Smooth muscle cell of the brain vasculature (primary cell): ENCODE data around the gene FANCD2OS.
"Not testable (repeated sequence)": the region's sequence is repeated elsewhere in the genome, so short reads cannot be mapped to it uniquely, and the experiment has no call there.

Experiments
- DNase-seq: peaks from one replicate; pipeline ENCODE4 v3.0.0-alpha.2; 2012; ENCODE audit warnings: low read depth, low spot score

Gene FANCD2OS, protein sequence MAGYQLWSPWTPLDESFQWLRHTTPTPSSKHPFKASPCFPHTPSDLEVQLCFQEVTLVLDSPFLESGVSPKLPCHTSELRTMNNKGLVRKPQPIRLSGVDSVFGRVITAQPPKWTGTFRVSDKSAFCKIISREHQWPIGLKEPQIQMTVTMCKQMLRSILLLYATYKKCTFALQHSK

DNA sequence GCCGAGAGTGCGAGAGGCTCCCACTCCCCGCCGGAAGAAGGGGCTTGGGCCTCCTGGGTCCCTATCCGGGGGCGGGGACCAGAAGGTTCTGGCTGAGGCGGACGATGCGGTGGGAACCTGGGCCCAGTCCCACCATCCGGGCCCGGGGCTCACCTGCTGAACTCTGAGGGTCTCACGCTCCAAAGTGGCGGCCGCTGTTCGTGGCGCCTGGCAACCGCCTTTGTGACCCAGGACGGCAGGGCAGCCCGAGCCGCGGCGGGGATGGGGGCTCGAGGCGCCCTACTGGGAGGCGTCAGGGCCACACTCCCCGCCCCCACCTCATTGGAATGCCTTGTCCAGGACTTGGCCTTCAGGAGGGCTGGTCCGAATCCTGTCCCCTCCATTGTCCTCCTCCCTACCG, at the start of gene FANCD2OS:
FANCD2OS (minus strand) TSS at position 165 of the 400 bp plus-strand sequence. CDS start 3,481 bp downstream, outside the sequence.
- DNase-seq = no peak

DNA sequence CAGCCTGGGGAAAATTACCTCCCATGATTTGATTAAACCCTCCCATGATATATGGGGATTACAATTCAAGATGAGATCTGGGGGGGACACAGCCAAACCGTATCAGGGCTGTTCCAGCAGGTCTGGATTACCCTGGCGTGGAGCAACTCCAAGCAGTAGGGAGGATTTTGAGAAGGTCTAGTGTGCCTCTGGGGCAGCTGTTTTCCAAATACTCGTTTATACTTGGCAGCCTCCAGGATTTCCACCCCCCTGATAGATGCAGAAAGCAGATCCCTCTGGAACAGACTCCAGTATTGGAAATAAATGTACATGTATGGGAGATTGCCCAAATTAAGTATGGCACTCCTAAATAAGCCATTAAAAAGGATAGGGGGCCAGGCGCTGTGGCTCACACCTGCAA, 49.0 kb upstream of the FANCD2OS start:
- DNase-seq = no peak

DNA sequence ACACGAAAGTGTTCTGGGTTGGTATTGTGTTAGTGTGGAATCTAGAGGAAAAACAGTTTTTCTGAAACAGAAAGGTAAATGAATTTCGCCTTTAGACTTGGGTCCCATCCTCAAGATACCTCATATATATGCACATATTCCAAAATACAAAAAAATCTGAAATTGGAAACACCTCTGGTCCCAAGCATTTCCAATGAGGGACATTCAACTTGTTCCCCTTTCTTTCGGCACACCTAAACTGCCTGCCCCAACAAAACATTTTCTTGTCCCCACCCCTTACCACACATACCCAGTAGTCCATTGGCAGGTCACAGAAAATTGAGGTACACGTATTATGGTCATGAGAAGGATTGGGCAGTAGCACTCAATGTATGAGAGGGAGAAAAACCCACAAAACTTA, 47.6 kb upstream of the FANCD2OS start:
- DNase-seq = no peak

DNA sequence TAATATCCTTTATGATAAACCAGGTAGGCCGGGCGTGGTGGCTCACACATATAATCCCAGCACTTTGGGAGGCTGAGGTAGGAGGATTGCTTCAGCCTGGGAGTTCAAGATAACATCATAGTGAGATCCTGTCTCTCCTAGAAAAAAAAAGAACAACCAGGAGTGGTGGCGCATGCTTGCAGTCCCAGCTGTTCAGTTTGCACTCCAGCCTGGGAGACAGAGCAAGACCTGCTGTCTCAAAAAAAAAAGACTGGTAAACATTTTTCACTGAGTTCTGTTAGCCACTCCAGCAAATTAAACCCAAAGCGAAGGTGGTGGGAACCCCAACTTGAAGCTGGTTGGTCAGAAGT, 47.0 kb upstream of the FANCD2OS start:
- DNase-seq = no peak

DNA sequence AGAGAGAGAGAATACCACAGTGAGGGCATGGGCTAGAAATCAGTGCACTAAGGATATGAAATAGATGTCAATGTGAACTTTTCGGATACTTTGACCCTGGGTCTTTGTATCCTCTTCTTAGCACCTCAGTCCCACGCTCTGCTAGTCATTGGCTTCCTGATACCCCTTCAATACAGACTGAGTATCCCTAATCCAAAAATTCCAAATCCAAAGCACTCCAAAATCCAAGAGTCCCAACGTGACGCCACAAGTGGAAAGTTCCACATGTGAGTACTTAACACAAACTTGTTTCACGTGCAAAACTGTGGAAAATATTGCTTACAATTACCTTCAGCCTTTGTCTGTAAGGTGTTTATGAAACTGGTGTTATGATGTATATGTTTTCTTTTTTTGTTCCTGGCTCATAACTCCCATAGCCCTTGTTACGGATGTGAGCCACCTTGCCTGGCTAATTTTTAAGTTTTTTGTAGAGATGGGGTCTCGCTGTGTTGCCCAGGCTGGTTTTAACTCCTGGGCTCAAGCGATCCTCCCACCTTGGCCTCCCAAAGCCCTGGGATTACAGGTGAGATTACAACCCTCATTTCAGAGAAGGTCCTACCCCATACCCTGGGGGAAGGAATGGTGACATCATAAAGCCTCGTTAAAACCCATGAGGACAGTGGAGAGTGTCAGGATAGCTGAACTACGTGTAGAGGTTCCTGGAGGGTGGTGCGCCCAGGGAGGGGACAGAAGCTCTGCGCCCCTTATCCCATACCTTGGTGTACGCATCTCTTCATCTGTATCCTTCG, 46.5 kb upstream of the FANCD2OS start:
- no peak for DNase-seq

DNA sequence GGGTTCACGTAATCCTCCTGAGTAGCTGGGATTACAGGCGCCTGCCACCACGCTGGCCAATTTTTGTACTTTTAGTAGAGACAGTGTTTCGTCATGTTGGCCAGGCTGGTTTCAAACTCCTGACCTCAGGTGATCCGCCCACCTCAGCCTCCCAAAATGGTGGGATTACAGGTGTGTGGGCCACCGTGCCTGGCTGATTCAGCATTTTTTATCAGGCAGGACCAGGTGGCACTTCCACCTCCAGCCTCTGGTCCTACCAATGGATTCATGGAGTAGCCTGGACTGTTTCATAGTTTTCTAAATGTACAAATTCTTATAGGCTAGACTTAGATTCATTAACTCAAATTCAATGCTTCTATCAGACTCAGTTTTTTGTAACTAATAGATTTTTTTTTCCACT, 42.9 kb upstream of the FANCD2OS start:
- DNase-seq = no peak

DNA sequence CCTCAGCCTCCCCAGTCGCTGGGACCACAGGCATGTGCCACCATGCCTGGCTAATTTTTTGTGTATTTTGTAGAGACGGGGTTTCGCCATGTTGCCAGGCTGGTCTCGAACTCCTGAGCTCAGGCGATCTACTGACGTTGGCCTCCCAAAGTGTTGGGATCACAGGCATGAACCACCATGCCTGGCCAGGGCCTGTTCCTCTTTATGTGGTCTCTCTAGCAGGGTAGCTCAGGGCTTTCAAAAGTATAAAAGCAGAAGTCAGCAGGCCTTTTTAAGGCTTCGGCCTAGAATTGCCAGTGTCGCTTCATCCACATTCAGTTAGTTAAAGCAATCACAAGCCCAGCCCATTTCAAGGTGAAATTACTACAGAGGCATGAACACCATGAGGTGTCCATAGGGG, 41.2 kb upstream of the FANCD2OS start:
- DNase-seq = no peak

DNA sequence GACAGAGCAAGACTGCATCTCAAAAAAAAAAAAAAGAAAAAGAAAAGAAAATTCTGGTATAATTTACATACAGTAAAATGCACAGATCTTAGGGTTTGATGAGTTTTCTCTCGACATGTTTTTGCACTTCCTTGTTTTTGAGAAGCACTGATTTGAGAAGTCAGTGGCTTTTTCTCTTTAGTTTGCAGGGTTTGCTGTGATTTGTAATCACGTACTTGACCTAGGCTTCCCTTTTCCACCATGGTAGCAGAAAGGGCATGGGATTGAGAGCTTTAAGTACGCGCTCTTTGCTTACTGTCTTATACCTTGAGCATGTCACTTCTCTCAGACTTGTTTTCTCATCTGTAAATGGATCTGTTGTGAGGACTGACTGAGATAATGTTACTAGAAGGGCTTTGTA, 37.6 kb upstream of the FANCD2OS start:
- no peak for DNase-seq

DNA sequence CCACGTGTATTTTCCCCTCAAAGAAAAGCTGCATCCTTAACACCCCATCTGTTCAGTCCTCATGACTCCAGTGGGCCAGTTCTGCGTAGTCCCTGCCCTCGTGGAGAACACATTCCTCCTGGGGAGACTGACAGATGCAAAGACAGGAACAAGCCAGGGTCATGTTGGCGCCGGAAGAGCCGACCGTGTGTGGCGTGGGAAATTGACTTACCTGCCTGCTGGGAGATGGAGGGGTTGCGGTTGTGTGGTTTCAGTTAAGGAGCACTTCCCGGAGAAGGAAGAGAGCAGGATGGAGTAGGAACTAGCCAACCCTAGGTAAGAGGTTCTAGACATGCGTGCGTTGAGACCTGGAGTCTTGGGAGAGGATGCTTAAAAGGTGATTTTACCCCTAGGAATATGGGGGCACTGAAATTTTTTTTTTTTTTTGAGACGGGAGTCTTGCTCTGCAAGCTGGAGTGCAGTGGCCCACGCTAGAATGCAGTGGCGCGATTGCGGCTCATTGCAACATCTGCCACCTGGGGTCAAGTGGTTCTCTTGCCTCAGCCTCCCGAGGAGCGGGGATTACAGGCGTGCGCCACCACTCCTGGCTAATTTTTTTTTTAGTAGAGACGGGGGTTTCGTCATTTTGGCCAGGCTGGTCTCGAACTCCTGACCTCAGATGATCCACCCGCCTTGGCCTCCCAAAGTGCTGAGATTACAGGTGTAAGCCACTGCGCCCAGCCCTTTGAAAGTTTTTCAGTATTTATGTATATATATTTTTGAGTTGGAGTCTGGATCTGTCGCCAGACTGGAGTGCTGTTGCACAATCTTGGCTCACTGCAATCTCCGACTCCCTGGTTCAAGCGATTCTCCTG, 34.9 kb upstream of the FANCD2OS start:
- DNase-seq = no peak

DNA sequence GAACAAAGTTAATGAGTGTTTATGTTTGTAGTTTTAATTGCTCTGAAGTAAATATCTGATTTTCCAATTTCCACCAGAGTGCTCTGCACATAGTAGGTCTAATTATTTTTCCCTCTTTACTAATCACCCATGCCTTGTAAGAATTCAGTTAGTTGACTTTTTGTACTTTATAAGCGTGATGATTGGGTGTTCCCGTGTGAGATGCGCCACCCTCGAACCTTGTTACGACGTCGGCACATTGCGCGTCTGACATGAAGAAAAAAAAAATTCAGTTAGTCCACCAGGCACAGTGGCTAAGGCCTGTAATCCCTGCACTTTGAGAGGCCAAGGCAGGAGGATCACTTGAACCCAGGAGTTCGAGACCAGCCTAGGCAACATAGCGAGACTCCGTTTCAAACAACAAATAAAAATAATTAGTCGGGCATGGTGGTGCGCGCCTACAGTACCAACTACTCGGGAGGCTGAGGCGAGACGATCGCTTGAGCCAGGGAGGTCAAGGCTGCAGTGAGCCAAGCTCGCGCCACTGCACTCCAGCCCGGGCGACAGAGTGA, 33.0 kb upstream of the FANCD2OS start:
- DNase-seq = no peak

DNA sequence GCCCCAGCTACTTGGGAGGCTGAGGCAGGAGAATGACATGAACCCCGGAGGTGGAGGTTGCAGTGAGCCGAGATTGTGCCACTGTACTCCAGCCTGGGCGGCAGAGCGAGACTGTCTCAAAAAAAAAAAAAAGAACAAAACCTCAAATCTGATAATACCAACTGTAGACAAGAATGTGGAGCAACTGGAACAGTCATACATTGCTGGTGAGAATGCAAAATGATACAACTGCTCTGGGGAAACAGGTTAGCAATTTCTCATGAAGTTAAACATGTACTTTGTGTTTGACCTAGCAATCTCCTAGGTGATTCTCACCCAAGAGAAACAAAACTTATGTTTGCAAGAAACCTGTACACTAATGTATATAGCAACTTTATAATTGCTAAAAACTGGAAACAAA, 29.1 kb upstream of the FANCD2OS start:
- DNase-seq = no peak

DNA sequence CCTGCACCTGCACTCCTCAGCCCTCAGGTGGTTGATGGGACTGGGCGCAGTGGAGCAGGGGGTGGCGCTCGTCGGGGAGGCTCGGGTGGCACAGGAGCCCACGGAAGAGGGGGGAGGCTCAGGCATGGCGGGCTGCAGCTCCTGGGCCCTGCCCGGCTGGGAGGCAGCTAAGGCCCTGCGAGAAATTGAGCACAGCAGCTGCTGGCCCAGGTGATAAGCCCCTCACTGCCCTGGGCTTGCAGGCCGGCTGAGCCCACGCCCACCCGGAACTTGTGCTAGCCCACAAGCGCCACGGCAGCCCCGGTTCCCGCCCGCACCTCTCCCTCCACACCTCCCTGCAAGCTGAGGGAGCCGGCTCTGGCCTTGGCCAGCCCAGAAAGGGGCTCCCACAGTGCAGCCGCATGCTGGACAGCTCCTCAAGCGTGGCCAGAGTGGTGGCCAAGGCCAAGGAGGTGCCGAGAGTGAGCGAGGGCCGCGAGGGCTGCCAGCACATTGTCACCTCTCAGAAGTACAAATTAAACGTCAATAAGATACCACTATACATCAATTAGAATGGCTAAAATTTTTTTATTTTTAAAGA, 28.5 kb upstream of the FANCD2OS start:
- no peak for DNase-seq

DNA sequence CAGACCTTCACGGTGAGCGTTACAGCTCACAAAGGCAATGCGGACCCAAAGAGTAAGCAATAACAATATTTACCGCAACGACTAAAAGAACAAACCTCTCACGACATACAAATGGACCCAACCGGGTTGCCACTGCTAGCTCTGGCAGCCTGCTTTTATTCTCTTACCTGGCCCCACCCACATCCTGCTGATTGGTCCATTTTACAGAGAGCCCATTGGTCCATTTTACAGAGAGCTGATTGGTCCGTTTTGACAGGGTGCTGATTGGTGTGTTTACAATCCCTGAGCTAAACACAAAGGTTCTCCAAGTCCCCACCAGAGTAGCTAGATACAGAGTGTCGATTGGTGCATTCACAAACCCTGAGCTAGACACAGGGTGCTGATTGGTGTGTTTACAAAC, 27.8 kb upstream of the FANCD2OS start:
- DNase-seq = not testable (repeated sequence)

DNA sequence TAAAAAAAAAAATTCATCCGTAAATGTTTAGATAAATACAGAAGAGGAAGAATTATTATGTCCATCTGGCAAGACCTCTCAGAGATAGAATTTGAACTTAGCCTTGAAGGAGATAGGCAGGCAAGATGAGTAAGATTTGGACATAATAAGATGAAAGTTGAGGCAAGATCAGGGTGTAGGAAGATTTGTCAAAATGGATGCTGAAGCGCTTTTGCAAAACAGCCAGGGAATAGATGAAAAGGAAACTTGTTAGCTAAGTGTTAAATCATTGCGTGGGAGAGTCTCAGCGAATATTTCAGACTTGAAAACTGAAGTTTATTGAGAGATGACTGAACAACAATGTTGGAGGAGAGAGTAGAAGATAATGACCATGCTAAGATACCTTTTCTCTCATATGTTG, 14.7 kb upstream of the FANCD2OS start:
- no peak for DNase-seq

DNA sequence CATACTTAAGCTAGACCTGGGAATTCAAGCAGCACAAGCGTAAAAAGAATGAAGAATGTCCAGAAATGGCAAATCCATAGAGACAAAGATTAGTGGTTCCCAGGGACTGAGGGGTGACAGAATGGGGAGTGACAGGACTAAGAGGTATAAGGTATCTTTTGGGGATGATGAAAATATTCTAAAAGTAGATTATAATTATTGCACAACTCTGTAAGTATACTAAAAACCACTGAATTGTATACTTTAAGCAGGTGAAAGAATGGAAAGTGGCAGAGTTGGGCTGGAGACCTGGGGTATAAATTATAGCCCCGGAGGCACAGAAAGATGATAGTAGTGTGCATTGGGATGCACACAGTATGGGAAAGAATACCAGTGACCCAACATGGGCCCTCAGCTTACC, 13.0 kb upstream of the FANCD2OS start:
- no peak for DNase-seq

DNA sequence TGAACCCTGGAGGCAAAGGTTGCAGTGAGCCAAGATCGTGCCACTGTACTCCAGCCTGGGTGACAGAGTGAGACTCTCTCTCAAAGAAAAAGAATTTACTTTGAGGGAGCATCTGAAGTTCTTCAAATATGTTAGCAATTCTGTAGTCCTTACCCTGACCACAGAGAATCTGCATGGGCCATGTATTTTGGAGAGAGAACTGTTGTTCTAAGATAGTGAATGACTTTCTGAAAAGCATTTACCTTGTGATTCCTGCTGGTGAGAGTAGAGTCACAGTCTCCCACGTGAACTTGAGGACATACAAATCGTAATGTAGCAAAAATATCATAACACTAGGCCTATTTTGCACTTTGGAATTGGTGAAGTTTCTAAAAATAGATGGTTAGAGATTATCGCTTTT, 11.3 kb upstream of the FANCD2OS start:
- DNase-seq = no peak

DNA sequence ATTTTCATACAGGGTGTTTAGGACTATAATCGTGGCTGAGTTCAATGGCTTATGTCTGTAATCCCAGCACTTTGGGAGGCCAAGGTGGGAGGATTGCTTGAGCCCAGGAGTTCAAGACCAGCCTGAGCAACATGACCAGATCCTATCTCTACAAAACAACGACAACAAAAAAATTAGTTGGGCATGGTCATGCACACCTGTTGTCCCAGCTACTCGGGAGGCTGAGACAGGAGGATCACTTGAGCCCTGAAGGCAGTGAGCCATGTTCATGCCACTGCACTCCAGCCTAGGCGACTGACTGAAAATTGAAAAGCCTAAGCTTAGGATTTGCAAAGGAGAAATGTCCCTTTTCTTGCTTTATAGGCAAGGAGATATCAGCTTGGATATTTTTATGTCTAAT, 8.9 kb upstream of the FANCD2OS start:
- DNase-seq = no peak

DNA sequence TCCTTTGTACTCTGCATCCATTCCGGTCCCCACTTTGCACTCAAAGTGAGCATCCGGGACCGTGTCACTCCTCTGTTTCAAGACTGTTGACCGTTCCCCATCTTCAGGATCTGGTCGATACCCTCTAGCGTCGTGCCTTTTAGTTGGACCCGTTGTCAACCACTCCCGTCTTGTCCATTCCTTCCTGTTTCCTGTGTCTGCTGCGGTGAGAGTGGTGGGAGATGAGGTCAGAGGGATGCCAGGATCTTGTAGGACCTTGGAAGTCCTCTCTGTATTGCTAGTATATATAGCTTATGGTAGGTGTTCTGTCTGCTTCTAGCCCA, 8.0 kb upstream of the FANCD2OS start:
- DNase-seq = peak; percentile 0

DNA sequence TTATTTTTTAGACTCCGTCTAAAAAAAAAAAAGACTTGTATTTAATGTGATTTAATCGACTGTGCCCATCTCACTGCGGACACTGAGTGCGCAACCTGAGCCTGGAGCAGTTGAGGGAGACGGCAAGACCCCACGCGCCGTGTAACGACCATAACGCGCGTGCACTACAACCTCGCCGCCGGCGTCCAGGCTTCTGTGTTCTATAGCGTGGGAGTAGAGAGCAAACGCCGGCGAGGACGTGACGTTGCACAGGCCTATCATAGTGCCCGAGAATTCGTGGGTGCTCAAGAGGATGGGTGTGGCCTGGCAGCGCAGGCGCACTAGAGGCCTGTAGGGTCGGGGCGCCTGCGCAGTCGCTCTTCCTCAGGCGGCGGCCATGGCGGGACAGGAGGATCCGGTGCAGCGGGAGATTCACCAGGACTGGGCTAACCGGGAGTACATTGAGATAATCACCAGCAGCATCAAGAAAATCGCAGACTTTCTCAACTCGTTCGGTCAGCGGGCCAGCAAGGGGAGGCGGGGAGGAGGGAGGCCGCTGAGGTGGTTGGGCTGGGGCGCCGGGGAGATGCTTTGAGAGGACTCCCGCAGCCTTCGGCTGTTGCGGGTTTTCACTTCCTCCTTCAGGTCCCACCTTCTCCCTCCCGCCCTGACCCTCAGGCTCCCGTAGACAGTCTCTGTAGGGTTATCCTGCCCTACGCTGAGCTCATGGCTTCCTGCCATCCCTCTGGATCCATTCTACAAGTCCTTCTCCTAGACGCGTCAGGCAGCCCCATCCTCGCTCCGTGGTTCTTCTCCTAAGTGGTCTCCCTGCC, 7.5 kb upstream of the FANCD2OS start, which contains the start of gene BRK1:
BRK1 (plus strand) TSS at position 350 of the 812 bp plus-strand sequence; CDS start at position 377, 27 bp downstream.
- peak; percentile 90 for DNase-seq

DNA sequence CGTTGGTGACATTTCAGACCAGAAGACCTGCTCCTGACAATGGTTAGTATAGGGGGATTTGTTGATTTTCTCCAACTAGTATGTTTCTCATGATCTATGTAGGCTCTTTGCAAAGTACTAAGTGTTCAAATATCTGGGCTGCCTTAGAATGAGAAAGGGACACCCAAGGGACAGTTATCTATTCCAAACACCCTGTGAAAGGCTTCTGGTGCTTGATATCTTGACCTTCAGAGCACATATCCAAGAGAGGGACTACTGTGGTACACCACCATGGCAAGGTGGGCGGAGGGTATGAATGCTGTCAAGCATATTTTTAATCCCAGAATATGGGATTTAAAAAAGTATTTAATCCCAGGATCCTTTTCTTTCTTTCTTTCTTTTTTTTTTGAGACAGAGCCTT, 1.1 kb downstream of the FANCD2OS start:
- no peak for DNase-seq

DNA sequence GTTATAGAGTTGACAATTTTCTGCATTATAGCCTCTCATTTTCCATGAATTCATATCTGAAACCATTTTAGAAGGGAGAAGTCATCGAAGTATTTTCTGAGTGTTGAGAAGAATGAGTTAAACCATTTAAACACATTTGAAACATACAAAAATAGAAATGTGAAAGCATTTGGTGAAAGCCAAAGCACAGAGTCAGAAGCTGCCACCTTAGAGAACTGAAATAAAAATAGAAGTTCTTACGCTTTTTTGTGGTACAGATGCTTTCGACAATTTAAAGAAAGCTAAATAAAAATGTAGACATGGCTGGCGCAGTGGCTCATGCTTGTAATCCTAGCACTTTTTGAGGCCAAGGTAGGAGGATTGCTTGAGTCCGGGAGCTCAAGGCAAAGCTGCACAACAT, 9.0 kb downstream of the FANCD2OS start:
- no peak for DNase-seq
